K562 (cell line): Measurements from ENCODE around the gene AKAP10. TPM values are rescaled to one million over a fixed set of nuclear protein-coding genes. Genes with fewer than 3 reads are reported as not detected.

Experiments
- BCOR ChIP-seq: fragments of 450-650 bp; IDR thresholded peaks from 2 replicates; pipeline ENCODE4 v1.6.1; 2016
- CBFA2T2 ChIP-seq: fragments of 450-650 bp; conservative IDR thresholded peaks from 2 replicates; pipeline ENCODE4 v1.6.1; 2017; ENCODE audit warnings: mild to moderate bottlenecking
- CEBPZ ChIP-seq: fragments of 150-350 bp; IDR thresholded peaks from 2 replicates; pipeline ENCODE4 v1.6.1; 2014; ENCODE audit warnings: low read depth, mild to moderate bottlenecking, low read length, borderline replicate concordance
- CTCFL ChIP-seq: IDR thresholded peaks from 2 replicates; pipeline ENCODE4 v1.6.1; 2011; ENCODE audit warnings: borderline replicate concordance, low read depth, mild to moderate bottlenecking, moderate library complexity, low read length; ENCODE audit not compliant: insufficient read depth, poor library complexity, severe bottlenecking
- EP400 ChIP-seq: fragments of 450-650 bp; IDR thresholded peaks from 2 replicates; pipeline ENCODE4 v1.6.1; 2017; ENCODE audit warnings: antibody characterized with exemption, mild to moderate bottlenecking, moderate library complexity
- FOS ChIP-seq: IDR thresholded peaks from 3 replicates; pipeline ENCODE4 v1.6.1; 2011; ENCODE audit not compliant: insufficient read length; ENCODE audit errors: extremely low read depth
- GABPB2 ChIP-seq: fragments of 250-450 bp; sonication (Bioruptor Pico); conservative IDR thresholded peaks from 2 replicates; pipeline ENCODE4 v1.5.1; 2021; ENCODE audit warnings: mild to moderate bottlenecking
- JUND ChIP-seq, 2 experiments: IDR thresholded peaks; 2 replicates in 1 of 2; 3 replicates in 1 of 2; pipeline ENCODE4 v1.6.1; 2011; ENCODE audit warnings: borderline replicate concordance in 2 of 2, low read depth in 2 of 2, low read length in 2 of 2, improper control_type of control experiment in 1 of 2, missing biosample characterization in 1 of 2, missing genetic modification characterization in 1 of 2, missing genetic modification reagents in 1 of 2
- MYNN ChIP-seq, 2 experiments: sonication (generic); formaldehyde crosslinking in 1 of 2; IDR thresholded peaks; 2 replicates each; pipeline versions ENCODE4 v1.5.0 to v1.6.1; 2016 to 2020; ENCODE audit warnings: antibody characterized with exemption in 1 of 2, missing genetic modification reagents in 1 of 2
- NFYB ChIP-seq: IDR thresholded peaks from 2 replicates; pipeline ENCODE4 v1.6.1; 2011; ENCODE audit warnings: mild to moderate bottlenecking, moderate library complexity; ENCODE audit not compliant: insufficient read length; ENCODE audit errors: extremely low read depth
- NR1H2 ChIP-seq: sonication (generic); formaldehyde crosslinking; IDR thresholded peaks from 2 replicates; pipeline ENCODE4 v1.4.0; 2020; ENCODE audit warnings: mild to moderate bottlenecking, missing genetic modification reagents
- RUNX1 ChIP-seq: sonication (generic); IDR thresholded peaks from 2 replicates; pipeline ENCODE4 v1.6.1; 2016; ENCODE audit warnings: antibody characterized with exemption, low read depth
- TCF7L2 ChIP-seq: fragments of 150-350 bp; IDR thresholded peaks from 2 replicates; pipeline ENCODE4 v1.6.1; 2016; ENCODE audit warnings: low read depth, mild to moderate bottlenecking, low read length, moderate library complexity
- TRIM24 ChIP-seq, 2 experiments: fragments of 450-650 bp; IDR thresholded peaks; 2 replicates each; pipeline ENCODE4 v1.6.1; 2016
- ZBTB34 ChIP-seq: fragments of 250-450 bp; sonication (Bioruptor Pico); IDR thresholded peaks from 2 replicates; pipeline ENCODE4 v1.8.0; 2021; ENCODE audit warnings: mild to moderate bottlenecking, moderate library complexity
- ZBTB7A ChIP-seq: IDR thresholded peaks from 2 replicates; pipeline ENCODE4 v1.6.1; 2011; ENCODE audit warnings: low read depth, mild to moderate bottlenecking, low read length, moderate library complexity, borderline replicate concordance; ENCODE audit not compliant: control insufficient read depth
- ZNF224 ChIP-seq: sonication (generic); formaldehyde crosslinking; IDR thresholded peaks from 2 replicates; pipeline ENCODE4 v1.8.0; 2022; ENCODE audit warnings: mild to moderate bottlenecking, missing genetic modification reagents
- ZNF280B ChIP-seq: fragments of 250-450 bp; sonication (Bioruptor Pico); IDR thresholded peaks from 2 replicates; pipeline ENCODE4 v1.5.1; 2021; ENCODE audit warnings: mild to moderate bottlenecking
- ZNF354B ChIP-seq: fragments of 250-450 bp; sonication (Bioruptor Pico); IDR thresholded peaks from 2 replicates; pipeline ENCODE4 v1.4.0; 2020
- polyA plus RNA-seq, 8 experiments: library from polyadenylated mRNA; depleted of rRNA in 4 of 8; stranded (reverse) in 5 of 8; unstranded in 3 of 8; fragments of >200 nt; fragmentation: Nextera tagmentation in 2 of 8; fragmentation: Illumina TruSeq in 1 of 8; extraction: Ambion mirVana in 2 of 8; extraction: Trizol in 1 of 8; gene quantifications; 2 replicates each; pipeline versions ENCODE4 v1.2.1 to v1.2.3, GENCODE V29; 2011 to 2014; ENCODE audit warnings: inconsistent platforms in 1 of 8, missing spikeins in 1 of 8
- total RNA-seq, 7 experiments: library from RNA; depleted of rRNA in 6 of 7; stranded (reverse); fragments of >200 nt in 6 of 7; fragmentation: Illumina TruSeq in 2 of 7; extraction: Trizol in 2 of 7; gene quantifications; 2 replicates each; pipeline versions ENCODE4 v1.2.1 to v1.2.3, GENCODE V29; 2011 to 2021; ENCODE audit warnings: low replicate concordance in 1 of 7

AKAP10 gene
- total and polyA plus RNA-seq, 9 of the 15 experiments (the other 6 are each of a cell fraction or from before 2014, with no cell fraction given): 4.0 to 20.3 (median 8.2) TPM

- TF ChIP-seq CBFA2T2: peak; percentile 59
- no peak for TF ChIP-seq TCF7L2
- no peak; a peak in 1 of 4 replicates for TF ChIP-seq TRIM24 (IDR thresholded peaks at IDR 0.05)
- TF ChIP-seq ZBTB7A: no peak
- no peak for TF ChIP-seq ZNF280B
- TF ChIP-seq RUNX1: no peak
- TF ChIP-seq BCOR: no peak
- no peak for TF ChIP-seq MYNN (IDR thresholded peaks at IDR 0.05)
- TF ChIP-seq MYNN (CRISPR knock-in tag; IDR thresholded peaks at IDR 0.05): no peak
- TF ChIP-seq NFYB: no peak
- TF ChIP-seq ZNF224 (CRISPR knock-in tag): no peak
- no peak for TF ChIP-seq JUND (IDR thresholded peaks at IDR 0.05; ENCODE audit: borderline replicate concordance, low read depth, low read length)
- TF ChIP-seq JUND (tag; IDR thresholded peaks at IDR 0.05; ENCODE audit: borderline replicate concordance, low read depth, low read length): no peak
- no peak for TF ChIP-seq GABPB2 (CRISPR knock-in tag)
- no peak for TF ChIP-seq ZNF354B (CRISPR knock-in tag)
- TF ChIP-seq CEBPZ: no peak
- no peak for TF ChIP-seq ZBTB34 (CRISPR knock-in tag)
- no peak for TF ChIP-seq CTCFL
- TF ChIP-seq NR1H2: no peak
- peak; percentile 86 for TF ChIP-seq EP400
- no peak for TF ChIP-seq FOS
Measured at GRCh38 chr17:19977293-19978208, at the start of gene AKAP10 (continued).
